Measurements from ENCODE around the gene PHC1. TPM values are rescaled to one million over a fixed set of nuclear protein-coding genes. Genes with fewer than 3 reads are reported as not detected.
A peak's percentile ranks its signal among the peaks of the same experiment; 100 is the strongest.

The PHC1 gene
- total RNA-seq, 1 experiment from 2014 or later, result 568 TPM

GRCh38 chr12:8903646-8904045 lies 10.7 kb upstream of the PHC1 start:
- Histone ChIP-seq H3K27me3 (ENCODE audit: insufficient read depth, low read length) (no peaks in the 10 kb centered on the region), H3K23ac (ENCODE audit: insufficient read length, low read depth, low read length) (no peak overlapping the region), H4K91ac (ENCODE audit: insufficient read length, low read depth, low read length) (no peak overlapping the region), H2BK5ac (ENCODE audit: insufficient read length, low read length) (no peak overlapping the region), H3K23me2 (ENCODE audit: insufficient read length, low read depth, low read length, poor library complexity, severe bottlenecking) (no peaks in the 10 kb centered on the region), H2BK20ac (ENCODE audit: low read depth, low read length, poor library complexity, severe bottlenecking) (no peak overlapping the region), H3K27ac (ENCODE audit: insufficient read length, low read depth, low read length) (no peak overlapping the region), H3K14ac (ENCODE audit: insufficient read depth, low read length) (no peak overlapping the region), H4K20me1 (ENCODE audit: control insufficient read depth, insufficient read depth, insufficient read length) (no peaks in the 10 kb centered on the region), H3K4ac (ENCODE audit: low read depth, low read length) (no peak overlapping the region), H3K9ac (ENCODE audit: extremely low read depth, insufficient read length, low read length) (no peak overlapping the region), H2AFZ (ENCODE audit: low read length) (no peak overlapping the region), H3K4me2 (ENCODE audit: insufficient read depth, insufficient read length, low read length) (no peak overlapping the region), H2BK120ac (ENCODE audit: low read depth, low read length, poor library complexity, severe bottlenecking) (no peak overlapping the region), H3K4me1 (ENCODE audit: insufficient read depth, low read length) (peaks cover 2% of the 10 kb centered on the region; the same call in 1 of the 2 replicates), H3T11ph (ENCODE audit: low read length) (no peak overlapping the region), H2BK15ac (ENCODE audit: low read depth, low read length) (no peak overlapping the region), H2AK5ac (ENCODE audit: insufficient read length, low read length) (no peak overlapping the region), H3K9me3 (ENCODE audit: control insufficient read depth, low read depth, low read length) (no peaks in the 10 kb centered on the region), H2BK12ac (ENCODE audit: insufficient read length, low read depth, low read length) (no peak overlapping the region), H4K8ac (replicated peaks; ENCODE audit: insufficient read length, low read depth, low read length) (no peak overlapping the region), H3K79me1 (ENCODE audit: insufficient read depth, low read depth, low read length, poor library complexity, severe bottlenecking) (no peaks in the 10 kb centered on the region), H3K79me2 (ENCODE audit: insufficient read depth, low read length) (no peaks in the 10 kb centered on the region), H4K5ac (ENCODE audit: insufficient read length, low read depth, low read length) (no peak overlapping the region), H3K56ac (ENCODE audit: insufficient read length, low read depth, low read length) (no peak overlapping the region), H3K18ac (ENCODE audit: insufficient read length, low read depth, low read length) (no peak overlapping the region)
- H3K4me1 Mint-ChIP-seq, result peaks cover 34 to 36% of the 10 kb centered on the region in 2 experiments
- H3K9me3 Mint-ChIP-seq, result peaks cover 19 to 36% of the 10 kb centered on the region in 2 experiments; a peak in 4 of 5 replicates
- no peak overlapping the region for H3K4me3 Mint-ChIP-seq
- no peaks in the 10 kb centered on the region for H3K27me3 Mint-ChIP-seq (ENCODE audit: low read depth)
- no CpG with 5 or more reads among the region's 3 CpGs for WGBS (ENCODE audit: extremely low coverage, insufficient read length, low lambda C conversion rate)
- DNase-seq, result no peak
- H3K36me3 Mint-ChIP-seq (ENCODE audit: insufficient read depth in 1 of 3, low read depth in 3 of 3), result peaks cover 13 to 37% (median 36%) of the 10 kb centered on the region in 3 experiments
- TF ChIP-seq CTCF (conservative IDR thresholded peaks at IDR 0.05), result no peak
- peak overlapping the region in 2 of 3 experiments; percentile 4 to 45; a peak in 3 of 7 replicates for H3K27ac Mint-ChIP-seq

All from H9 (cell line).